Activated CD8-positive, alpha-beta memory T cell treated with anti-CD3 and anti-CD28 coated beads, Interleukin-2, amount 50 U/mL, for 24 hours (primary cell): Measurements from ENCODE around the gene IP6K3.

Experiments used
- DNase-seq: peaks from one replicate; pipeline ENCODE4 v3.0.0-alpha.2; 2020; ENCODE audit errors: extremely low read depth

Gene IP6K3

DNA sequence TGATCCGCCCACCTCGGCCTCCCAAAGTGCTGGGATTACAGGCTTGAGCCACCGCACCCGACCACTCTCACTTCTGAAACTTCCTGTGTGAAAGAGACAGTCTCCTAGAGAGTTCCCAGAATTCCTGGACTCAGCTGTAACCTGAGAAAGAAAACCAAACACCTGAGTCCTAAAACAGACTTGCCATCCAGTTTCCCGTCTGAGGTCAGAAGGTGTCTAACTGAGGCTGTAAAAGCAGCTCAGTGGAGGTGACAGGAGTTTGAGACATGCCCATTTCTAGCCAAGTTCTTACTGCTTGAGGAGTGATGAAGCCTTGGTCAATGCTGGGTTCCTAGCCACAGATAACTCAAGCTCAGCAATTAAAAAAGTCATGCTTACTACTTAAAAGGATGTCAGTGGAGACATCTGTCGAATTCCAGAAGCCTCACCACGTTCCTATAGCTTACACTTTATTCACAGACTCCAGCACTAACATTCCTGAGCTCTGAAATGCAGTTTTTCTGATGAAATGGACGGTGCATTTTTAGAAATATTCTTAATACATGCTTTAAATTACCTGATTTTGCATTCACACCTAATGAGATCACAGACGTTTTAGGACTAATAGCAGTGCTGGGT, 41.3 kb downstream of the IP6K3 start:
- no peak for DNase-seq

DNA sequence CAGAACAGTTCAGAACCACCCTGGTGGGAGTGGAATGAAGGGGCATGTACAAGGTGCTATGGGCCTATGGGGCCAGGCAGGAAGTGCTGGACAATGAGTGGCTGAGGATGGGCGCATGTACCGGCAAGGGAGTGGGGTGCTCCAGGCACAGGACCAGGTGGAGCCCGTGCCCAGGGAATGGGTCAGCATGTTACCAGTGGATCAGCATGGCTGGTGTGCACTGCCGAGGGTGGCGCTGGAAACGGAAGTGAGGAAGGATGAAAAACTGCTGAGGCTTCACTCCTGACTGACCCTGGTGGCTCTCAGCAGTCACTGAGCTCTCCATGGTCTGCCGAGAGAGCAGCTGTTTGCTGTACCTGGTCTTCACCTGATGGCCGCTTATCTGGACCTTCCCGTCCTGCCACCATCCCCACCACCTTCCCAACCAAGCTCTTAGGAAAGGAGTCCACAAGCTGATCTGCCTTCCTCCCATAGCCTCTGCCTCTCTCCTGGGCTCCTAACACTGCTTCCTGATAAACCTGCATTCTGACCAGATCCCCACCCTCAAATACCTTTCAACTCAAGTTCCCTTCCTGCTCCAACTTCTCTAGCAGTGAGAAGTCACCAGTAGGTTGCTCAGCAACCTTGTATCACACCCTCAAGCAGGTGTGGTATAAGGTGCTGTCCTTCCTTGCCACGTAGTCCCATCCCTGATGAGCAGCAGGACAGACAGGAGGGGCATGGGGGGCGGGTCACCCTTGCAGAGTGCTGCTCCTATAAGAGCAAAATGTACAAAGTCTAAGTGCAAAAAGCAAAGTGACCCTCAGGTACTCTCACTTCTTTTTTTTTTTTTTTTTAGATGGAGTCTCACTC, 42.3 kb downstream of the IP6K3 start:
- DNase-seq = no peak

DNA sequence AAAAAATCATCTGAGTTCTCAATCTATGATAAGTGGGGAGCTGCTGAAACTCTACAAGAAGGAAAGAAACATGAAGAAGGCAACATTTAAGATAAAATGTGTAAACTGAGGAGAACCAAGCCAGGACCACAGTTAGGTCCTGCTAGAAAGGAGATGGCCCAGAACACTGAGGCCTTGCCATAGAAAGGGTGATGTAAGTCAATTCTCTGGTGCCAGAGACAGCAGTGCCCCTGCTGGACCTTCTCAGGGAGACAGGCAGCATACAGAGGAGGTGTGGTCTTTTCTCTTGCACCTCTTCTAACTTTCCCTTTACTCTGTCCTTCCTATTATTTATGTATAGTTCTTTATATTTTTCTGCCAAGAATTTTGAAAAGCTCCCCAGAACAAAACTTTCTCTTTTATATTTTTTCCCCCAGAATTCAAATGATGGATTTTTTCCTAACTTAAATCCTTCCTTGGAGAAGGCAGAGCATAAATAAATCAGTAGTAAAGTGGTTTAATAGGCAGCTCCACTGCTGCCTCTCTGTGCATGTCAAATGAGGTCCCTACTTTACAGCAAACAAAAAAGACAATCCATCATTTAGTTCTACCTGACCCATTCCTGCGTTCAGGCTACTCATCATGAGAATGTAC, 44.2 kb downstream of the IP6K3 start:
- no peak for DNase-seq

DNA sequence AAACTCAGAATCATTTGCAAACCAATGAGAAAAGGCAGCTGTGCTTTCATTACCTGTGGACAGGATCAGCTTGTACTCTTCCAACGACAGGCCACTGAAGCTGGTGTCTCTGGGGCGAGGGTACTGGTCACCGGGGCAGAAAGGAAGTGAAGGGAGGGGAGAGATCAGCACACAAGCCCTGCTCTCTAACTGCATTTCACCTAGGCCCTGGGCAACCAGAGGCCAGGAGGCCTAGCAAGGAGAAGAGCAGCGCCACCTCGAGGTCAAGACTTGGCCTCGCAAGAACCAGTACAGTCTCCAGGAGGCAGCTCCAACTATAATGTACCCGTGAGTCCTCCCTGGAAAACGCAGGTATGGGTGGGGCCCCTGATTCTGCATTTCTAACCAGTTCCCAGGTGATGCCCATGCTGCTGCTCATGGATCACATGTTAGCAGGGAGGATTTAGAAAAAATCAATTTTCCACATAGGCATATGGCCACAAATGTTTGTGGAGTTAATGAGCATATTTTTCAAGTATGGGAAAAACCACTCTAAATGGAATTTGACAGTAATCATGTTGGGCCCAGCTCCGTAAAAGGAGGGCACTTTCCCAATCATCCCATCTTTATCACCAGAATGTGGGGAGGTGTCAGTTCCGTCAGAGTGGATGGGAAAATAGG, 46.2 kb downstream of the IP6K3 start:
- DNase-seq = peak; percentile 53

DNA sequence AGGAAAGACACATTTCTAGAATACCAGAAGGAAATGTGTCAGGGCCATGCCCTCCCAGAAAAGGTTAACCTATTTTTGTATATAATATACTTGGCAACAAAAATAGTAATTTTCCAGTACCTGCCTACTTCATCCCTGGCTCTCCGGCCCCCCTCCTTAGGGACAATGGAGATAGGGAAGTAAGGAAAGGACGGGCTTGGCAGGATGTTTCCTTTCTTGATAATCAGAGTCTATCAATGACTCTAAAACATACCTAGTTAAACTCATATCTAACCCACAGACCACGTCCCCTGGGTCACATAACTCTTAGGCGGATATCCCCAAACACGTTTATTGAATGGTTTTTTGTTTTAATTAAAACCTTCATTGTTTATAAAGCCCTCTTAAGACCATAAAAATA, 47.0 kb downstream of the IP6K3 start:
- no peak for DNase-seq

DNA sequence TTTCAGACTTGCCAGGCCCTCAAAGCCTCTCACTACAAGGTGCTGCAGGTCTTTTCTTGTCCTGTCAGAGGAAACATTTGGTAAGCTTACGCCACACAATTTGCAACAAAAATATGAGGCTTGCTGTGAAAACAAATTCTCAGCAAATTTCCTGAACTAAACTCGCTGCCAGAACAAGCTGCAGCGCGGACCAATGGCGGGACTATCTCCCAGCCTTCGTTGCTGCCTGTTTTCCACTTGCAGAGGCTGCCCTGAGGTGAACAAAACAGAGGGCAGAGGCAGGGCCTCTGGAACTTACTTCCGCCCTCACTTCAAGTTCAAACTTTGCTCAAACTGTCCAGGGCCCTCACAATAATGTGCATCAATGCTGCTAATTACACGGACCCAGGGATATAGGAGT, 47.6 kb downstream of the IP6K3 start:
- no peak for DNase-seq

DNA sequence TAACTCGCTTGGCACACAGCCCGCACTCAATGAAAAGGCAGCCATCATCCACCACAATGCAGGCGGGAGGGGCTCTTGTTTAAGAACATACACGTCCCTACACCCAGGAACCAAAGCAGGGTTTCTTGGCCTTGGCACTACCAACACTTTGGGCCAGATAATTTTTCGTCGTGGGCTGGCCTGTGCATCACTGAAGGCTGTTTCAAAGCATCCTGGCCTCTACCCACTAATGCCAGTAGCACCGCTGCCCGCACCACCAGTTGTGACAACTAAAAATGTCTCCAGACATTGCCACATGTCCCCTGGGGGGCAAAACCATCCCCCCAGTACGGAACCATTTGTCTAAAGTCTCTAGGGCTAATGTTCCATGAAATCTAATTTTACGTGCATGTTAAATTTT, 48.2 kb downstream of the IP6K3 start:
- DNase-seq = no peak

DNA sequence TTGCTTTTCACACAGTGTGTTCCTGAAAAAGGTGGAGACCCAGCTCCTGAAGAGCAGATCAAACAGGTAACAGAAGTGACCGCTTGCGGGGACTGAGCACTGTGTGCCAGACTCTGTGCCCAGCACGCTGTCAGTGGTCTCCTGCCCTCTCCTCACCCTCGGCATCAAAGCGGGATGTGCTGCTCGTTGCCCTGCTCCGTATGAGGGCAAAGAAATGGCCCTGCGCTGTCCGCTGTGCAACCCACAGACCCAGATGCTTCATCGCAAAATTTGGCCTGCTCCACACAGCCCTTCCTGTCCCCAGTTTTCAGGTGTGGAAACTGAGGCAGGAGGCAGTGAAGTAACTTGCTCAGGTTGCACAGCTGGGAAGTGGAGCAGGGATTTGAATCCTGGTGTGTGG, 48.9 kb downstream of the IP6K3 start:
- no peak for DNase-seq

DNA sequence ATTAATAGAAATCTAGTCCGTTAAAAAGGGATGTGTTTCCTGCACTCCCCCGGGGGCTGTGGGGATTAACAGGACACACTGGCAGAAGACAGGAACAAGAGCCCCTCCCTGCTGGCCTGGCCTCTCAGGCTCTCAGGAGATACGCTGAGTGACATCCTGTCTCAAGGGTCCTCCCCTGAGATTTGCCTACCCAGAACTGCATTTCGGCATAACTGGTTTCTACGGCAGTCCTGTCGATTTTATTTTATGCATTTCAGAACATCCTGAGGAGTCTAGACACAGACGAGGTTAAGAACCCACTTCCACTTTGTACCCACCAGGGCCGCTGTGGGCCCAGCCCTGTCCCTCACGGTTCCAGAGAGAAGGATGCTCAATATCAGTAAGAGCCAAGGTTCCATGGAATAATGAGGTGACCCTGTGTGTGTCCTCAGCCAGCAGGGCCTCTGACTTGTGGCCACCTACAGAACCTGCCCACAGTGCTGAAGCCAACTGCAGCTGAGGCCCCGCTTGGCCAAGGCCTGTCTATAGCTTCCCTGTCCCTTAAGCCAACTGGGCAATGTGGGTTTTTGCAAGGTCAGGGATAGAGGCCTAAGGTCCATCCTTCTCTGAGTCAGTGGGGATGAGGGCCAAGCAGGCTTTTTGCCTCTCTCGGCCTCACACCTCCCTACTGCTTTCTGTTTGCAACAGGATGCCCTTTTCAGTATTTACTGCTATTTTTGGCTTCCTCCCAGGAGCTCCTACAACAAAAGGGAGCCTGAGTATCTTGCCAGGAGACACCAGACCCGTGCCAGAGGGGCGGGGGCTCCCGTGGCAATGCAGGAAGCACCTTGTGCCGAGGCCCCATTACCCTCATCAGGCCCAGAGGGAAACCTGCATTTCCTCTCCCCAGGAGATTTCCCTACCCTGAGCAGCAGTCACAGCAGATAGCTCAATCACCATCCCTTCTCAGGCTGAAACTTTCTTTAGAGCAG, 49.9 kb downstream of the IP6K3 start:
- DNase-seq = no peak

DNA sequence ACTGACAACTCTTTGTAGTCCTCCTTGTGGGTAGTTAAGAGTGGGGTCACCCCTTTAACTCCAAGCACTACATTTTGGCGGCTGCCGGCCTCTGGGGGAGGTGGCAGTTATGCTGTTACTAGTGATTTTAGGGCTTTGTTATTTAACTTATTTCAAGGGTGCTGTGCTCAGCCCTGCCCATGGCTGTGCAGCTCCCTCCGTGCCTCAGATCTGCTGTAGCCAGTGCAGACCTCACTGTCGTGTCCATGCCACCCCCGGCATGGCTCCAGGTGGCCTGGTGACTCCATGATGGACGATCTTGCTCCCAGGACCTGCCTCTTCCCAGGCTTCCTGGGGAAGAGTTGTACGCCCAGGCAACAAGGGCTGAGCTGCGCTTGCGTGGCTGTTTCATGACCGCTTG, 50.6 kb downstream of the IP6K3 start:
- no peak for DNase-seq

DNA sequence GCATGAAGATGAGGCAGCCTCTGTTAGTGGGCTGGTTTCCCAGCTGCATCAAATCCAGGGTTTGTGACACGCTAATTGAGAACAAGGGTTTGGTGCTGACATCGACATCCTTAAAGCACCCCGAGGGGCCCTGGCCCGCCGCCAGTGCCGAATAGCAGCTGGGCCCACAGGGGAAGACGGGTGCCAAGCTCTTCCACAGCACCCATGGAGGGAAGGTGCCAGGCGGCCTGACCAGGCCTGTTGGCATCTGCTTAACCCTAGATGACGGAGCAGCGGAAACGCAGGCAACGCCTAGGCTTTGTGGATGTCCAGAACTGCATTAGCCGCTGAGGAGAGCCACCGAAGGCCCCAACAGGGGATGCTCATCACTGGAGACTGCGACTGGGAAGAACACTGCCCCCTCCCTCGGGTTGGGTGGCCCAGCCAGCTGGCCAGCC, 51.2 kb downstream of the IP6K3 start:
- DNase-seq = no peak

DNA sequence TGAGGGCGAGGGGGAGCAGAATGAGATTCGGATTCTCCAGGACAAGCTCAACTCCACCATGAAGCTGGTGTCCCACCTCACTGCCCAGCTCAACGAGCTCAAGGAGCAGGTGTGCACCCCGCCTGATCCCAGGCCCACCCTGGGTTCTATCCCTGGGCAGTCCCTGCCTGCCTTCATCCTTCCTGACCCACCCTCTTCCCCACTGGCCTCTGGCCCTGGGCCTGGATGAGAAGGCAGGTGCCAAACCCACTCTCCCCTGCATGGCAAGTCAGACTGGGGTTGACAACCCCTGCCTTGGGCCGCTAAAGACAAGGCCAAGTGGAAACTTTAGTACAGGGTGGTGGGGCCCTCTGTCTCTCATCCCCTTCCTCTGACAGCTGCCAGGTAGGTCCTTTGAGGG, 51.7 kb downstream of the IP6K3 start:
- no peak for DNase-seq

DNA sequence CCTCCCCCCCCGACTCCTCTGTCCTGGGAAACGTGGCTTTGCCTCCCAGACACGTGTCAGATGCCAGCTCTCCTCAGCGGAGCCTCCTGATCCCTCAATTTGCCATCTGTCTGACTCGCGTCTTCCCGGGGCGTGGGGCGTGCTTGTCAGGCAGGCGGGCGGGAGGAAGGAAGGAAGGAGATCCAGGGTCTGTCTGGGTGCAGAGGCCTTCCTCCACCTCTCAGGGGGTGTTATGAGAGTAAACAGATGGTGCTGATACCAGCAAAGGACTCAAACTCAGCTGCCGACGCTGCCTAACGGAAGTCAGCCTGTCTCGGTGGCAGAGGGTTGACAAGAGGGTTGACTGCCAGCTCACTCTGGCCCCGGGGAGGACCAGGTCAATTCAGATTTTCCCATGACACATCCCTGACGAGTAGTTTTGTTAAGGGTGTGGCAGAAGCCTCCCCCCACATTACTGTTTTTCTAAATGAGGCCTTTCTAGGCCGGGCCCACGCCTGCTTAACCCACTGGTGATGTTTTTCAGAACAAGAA, 52.2 kb downstream of the IP6K3 start:
- DNase-seq = peak; percentile 66

DNA sequence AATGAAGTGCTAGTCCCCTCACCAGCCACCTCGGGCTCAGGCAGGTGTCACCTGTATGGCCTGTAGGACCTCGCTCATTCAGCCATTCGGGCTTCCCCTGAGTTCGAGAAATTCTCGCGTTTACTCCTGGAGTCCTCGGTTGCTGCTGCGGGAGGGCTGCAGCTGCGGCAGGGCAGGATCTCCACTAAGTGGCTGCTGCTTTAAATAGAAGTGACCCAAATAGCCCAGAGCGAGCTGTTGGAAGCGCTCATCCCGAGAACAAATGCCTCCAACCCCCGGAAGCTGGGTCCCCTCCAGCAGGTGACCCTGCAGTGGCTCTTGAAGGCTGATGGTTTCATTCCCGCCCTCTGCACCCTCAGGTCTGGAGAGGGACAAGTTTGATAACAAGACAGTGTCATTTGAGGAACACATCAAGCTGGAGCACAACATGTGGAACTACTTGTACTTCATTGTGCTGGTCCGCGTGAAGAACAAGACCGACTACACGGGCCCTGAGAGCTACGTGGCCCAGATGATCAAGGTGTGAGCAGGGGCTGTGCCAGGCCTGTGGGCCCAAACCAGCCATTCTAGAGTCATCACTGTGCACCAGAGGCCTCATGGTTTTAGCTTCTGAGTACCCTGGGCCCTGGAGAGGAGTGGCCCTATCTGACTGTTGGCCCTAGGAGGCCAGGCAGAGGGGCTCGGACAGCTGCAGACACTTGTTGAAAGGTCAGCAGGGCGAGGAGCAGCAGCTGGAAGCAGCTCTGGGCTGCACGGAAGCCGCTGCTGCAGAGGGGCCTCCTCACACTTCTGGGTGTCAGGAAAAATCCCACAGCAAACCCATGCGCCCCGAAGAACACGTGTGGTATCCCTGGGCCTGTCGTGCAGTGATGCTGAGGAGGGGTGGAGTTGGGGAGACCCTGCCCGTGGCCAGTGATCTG, 53.3 kb downstream of the IP6K3 start:
- no peak for DNase-seq

DNA sequence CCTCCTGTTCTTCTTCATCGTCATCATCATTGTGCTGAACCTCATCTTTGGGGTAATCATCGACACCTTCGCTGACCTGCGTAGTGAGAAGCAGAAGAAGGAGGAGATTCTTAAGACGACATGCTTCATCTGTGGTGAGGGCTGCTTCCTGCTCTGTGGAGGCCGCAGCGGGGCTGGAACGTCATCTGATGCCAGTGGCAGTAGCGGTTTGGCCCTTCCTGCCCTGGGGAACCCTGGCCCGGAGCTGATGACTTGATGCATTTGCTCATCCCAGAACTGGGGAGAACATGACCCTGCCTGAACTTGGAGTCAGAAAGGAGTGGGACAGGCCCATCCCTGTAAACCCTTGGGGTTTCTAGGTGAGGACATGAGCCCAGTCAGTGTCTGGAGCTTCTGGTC, 53.9 kb downstream of the IP6K3 start:
- DNase-seq = peak; percentile 28

DNA sequence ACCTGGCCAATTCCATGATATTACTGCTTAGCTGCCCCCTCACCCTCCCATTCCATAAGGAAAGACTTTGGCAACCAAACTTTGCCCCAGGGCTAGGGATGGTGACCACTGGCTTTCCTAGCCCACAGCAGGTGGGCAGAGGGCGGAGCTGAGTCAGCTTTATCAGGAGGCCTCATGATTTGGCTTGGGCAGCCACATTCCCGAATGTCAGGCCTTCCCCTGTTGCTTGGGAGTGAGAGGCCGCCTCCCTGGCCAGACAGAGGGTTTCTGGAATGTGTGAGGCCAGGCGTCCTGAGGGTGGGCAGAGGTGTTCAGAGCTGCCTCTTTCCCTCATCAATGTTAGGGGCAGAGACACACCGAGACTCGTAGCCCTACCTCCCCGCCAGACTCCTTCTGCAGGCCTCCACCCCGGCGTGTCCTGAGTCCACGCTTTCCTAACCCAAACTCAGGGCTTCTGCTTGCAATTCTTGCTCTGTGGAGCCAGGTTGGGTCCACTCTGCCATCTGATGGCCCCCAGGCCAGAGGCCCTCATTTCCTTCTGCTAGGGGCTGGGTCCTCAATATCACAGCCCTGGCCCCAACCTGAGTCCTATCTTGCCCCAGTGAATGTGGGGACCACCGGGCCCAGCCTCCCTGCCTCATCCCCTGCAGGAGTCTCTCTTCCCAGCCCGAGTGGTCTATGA, 54.5 kb downstream of the IP6K3 start:
- no peak for DNase-seq

DNA sequence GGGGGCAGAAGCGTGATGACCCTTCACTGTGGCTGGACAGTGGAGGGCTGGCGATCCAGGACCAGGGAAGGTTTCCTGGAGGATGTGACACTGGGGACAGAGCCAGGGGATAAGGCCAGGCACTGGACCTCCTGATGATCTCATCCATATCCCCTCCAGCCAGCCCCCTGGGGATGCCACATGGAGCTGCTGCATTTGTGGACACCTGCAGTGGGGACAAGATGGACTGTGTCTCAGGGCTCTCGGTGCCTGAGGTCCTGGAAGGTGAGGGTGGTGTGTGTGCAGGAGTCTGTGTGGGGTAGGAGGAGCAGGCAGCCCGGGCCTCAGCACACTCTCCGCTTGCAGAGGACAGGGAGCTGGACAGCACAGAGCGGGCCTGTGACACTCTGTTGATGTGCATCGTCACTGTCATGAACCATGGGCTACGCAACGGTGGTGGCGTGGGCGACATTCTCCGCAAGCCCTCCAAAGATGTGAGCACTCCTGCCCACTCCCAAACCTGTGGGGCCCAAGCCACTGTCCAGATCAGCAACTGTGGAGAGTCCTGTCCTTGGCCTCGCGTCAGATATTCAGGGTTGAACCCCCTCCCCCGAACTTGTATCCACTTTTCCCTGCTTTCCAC, 55.1 kb downstream of the IP6K3 start:
- DNase-seq = no peak

DNA sequence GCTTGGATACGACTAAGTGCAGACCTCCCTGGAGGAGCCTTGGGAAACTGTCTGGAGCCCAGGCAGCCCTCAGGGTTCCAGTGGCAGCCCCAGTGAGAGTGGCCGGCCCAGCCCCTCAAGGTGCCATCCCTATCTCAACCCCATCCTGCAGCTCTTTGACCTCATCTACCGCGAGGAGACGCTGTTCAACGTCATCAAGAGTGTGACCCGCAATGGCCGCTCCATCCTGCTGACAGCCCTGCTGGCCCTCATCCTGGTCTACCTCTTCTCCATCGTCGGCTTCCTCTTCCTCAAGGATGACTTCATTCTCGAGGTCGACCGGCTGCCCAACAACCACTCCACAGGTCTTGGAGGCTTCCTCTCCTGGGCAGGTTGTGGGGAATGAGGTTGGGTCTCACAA, 55.9 kb downstream of the IP6K3 start:
- DNase-seq = no peak

DNA sequence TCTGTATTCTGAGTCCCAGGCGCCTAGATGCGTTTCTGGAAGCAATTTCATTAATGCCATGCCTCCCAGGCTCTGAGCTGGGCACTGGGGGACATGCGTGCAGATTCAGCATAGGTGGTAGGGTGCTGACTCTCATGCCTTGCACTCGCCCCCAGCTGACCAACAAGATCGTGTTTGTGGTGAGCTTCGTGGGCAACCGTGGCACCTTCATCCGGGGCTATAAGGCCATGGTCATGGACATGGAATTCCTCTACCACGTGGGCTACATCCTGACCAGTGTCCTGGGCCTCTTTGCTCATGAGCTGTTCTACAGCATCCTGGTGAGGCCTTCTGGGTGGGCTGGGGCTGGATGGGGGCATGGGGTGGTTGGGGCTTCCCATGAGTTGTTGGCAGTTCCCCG, 56.8 kb downstream of the IP6K3 start:
- DNase-seq = no peak
